Activated CD8-positive, alpha-beta memory T cell treated with anti-CD3 and anti-CD28 coated beads, Interleukin-2, amount 50 U/mL, for 4 hours (primary cell): ENCODE data around the gene IGDCC3.

Experiments
- DNase-seq: peaks from one replicate; pipeline ENCODE4 v3.0.0-alpha.2; 2020

The IGDCC3 gene

DNA sequence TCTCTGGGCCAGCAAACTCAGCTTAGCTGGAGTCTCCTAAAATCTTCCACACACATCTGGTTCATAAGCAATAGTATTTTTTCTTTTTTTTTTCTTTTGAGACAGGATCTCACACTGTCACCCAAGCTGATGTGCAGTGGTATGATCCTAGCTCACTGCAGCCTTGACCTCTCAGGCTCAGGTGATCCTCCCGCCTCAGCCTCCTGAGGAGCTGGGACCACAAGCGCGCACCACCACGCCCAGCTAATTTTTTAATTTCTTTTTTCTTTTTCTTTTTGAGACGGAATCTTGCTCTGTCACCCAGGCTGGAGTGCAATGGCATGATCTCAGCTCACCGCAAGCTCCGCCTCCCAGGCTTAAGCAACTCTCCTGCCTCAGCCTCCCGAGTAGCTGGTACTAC is 39.0 kb downstream of the IGDCC3 start:
- DNase-seq, result no peak

DNA sequence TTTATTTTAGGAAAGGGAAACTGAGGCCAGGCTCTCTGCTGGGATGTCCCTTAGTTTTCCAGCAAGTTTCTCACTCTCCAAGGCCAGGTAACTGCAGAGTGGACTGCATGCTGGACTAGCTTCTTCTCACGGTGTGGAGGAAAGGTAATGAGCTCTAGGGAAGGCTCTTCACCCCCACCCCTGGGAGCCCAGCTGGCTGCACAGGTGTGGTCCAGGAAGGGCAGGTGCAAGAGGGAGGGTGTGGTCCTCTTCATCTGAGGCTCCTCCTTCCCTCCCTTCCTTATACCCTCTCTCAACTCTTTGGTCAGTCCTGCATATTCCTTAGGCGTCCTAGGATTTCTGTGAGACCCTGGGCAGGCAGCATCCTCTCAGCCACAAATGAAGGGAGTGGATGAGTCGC is 39.4 kb downstream of the IGDCC3 start:
- DNase-seq, result no peak

DNA sequence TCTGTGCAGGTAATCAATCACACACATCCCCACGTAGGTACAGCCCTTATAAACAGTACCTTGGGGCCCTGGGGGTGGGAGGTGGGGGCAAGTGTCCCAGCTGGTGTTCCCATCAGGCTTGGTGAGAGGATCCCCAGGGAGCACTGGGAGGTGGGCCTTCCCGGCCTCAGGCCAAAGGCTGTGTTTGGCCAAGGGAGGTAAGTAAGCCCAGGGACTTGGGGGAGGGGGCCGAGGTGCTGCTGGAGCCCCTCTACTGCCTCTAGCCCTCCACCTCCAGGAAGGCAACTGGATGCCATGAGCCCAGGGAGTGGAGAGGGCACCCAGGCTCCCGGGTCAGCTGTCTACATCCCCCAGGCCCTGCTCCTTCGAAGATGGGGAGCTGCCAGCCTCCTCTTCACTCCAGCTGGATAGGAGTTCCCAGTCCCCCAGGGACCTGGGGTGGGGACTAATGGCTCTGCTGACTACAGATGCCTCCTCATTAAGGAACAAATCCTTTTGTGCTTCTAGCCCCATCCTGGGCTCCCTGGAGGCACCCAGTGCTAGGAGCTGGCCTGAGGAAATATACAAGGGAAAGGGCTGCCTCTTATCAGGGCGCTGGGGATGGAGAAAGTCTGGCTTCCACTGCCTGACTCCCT is 40.2 kb downstream of the IGDCC3 start:
- no peak for DNase-seq

GRCh38 chr15:65336493-65337435 is 41.0 kb downstream of the IGDCC3 start:
- DNase-seq, result no peak

DNA sequence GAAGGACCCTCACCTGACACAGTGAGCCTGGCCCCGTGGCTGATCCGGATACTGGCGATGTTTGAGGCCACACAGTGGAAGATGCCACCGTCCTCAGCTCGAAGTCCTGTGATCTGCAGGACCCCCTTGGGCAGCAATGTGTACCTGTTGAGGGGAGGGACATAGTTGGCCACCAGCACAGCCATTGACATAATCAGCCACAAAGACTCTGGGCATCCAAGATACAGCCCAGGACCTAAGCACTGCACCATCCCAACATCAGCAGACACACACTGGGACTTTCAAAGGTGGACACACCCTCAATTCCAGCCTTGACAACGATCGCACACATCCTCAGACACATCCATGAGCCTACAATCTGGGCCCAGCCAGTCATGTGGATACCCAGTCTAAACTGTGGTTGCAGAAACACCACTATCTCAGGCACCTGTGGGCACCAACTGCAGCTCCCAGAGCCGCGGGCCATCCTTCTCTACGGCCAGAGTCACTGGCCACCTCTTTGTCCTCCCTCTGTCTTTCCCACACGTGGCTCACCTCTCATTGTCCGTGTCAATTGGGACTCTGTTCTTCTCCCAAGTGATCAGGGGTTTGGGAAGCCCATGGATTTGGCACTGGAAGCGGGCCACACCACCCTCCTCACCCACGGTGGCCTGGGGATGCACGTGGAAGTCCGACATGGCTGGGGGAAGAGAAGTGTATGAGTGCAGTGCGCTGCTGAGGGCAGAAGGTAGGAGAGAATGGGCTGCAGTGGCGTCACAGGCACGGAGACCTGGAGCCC is 42.3 kb downstream of the IGDCC3 start:
- DNase-seq, result no peak

GRCh38 chr15:65334586-65335231 is 43.1 kb downstream of the IGDCC3 start:
- no peak for DNase-seq

GRCh38 chr15:65333856-65334255 is 43.9 kb downstream of the IGDCC3 start:
- DNase-seq, result no peak

GRCh38 chr15:65333148-65333820 is 44.5 kb downstream of the IGDCC3 start:
- DNase-seq, result no peak

GRCh38 chr15:65332391-65333147 is 45.2 kb downstream of the IGDCC3 start:
- no peak for DNase-seq

- no peak for DNase-seq
These were observed 46.0 kb downstream of the IGDCC3 start for GRCh38 chr15:65331811-65332210.

DNA sequence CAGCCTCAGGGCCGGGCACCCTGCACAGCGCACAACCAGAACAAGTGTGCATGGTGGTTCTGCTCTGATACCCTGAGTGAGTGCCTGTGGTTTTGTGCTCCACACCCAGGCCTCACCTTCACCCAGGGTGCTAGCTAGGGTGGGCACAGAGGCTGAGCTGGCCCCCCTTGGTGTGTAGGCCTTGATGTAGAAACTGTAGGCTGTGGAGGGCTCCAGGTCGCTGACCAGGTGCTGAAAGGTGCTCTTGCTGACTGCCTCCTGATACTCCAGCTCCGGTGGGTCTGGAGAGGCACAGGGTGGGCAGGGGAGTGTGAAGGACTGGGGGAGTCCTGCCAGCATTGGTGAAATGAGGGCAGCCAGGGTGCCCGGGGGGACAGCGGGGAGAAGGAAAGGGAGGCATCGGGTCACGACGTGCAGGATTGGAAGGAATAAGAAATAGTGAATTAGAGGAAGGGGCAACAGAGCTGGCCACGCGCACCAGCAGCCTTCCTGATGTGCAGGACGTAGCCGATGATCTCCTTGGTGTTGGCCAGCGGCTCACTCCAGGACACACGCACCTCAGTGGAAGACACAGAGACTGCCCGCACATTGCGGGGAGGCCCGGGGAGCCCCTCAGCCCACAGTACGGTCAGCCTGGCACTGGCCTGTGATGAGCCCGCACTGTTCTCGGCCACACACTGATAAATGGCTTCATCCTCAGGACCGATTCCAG is 46.7 kb downstream of the IGDCC3 start:
- no peak for DNase-seq

DNA sequence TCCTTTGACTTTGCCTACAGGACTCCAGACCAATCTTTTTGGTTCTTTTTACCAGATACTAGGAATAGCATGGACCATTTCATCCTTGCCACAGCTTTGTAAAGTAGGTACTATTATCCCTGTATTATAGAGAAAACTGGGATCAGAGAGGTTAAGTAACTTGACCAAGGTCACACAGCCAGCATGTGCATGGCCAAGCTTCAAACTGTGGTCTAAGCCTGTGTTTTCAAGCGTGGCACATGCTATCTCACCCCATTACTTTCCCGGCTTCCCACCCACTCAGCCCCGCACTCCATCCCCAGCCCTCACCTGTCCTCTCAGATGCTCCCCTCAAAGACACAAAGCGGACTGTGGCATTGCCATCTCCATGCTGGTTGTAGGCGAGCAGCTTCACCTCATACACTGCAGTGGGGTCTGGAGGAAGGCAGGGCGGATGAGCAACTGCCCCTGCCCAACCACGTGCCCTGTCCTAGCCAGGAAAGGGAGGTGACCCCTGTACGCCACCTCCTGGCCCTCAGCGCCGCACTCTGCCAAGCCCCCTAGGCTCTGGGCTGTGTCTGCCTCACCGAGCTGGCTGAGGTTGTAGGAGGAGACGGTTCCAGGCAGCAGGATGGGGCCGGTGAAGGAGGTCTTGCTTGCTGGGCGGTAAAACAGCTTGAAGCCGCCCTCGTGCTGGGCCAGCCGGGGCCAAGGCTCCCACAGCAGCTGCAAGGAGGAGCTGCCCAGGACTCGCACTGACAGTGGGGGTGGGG is 47.6 kb downstream of the IGDCC3 start:
- no peak for DNase-seq

- DNase-seq, result no peak
These were observed 48.4 kb downstream of the IGDCC3 start for GRCh38 chr15:65329288-65329983.

DNA sequence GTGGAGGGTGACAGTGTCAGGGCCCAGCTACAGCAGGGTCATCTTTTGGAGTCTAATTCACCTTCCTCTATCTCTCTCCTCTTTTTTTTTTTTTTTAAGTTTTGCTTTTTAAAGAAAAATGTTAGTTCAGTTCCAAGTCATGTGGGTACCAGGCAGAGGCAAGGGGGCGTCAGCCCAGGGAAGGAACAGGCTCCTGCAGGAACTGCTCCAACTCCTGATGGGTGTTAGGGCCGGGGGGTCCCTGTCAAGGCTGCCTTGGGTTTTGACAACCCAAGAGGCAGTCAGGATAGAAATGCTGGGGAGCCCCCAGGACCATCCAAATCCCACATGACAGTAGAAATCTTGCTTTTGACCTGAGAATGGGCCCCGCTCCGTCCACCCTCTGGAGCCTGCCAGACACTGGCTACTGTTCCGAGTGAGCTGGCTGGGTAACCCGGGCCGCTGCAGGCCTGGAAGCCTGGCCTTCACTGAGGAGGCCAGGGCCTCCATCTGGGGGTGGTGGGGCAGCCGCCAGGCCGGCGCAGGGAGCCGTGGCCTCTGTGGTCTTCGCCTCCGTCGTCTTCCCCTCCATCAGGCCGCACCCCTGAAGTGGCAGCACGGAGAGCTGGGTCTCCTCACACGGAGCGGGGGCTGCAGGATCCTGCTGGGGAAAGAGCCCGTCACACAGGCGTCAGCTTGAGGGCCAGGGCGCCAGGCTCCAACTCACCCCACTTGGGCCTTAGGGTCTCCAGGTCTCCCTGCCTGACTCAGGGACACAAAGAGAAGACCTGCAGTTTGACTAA is 49.1 kb downstream of the IGDCC3 start:
- no peak for DNase-seq

DNA sequence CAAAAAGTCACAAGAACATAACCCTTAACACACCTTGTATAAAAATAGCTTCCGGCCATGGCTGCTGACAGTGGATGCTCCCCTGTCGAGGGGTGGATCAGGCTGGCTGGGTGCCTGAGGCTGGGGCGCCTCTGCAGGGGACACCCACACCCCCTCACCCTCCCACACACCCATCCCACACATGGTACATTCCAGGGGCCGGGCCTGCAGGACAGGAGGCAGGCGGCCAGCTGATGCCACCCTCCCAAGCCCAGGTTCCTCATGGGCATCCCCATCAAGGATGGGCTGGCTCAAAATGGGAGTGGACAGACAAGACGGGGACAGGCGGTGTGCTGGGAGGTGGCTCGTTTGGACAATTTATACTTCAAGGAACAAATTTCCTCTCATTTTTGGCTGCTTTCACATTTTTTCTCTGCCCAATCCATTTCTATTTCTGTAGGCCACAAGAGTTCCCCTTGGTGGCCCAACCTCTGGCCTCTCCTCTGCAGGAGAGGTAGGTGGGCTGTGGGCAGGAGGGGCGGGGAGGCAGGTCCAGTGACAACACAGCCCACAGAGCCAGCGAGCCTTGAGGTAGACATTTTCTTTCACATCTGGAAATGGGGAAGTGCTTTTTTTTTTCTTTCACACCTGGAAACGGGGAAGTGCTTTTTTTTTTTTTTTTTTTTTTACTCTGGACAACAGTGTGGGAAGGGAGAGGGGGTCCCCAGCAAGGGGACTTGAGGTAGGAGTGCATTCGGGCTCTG is 50.0 kb downstream of the IGDCC3 start:
- DNase-seq, result no peak

- no peak for DNase-seq
These were observed 51.0 kb downstream of the IGDCC3 start for GRCh38 chr15:65326818-65327217.

- DNase-seq, result no peak
These were observed 51.7 kb downstream of the IGDCC3 start for GRCh38 chr15:65326117-65326526.

DNA sequence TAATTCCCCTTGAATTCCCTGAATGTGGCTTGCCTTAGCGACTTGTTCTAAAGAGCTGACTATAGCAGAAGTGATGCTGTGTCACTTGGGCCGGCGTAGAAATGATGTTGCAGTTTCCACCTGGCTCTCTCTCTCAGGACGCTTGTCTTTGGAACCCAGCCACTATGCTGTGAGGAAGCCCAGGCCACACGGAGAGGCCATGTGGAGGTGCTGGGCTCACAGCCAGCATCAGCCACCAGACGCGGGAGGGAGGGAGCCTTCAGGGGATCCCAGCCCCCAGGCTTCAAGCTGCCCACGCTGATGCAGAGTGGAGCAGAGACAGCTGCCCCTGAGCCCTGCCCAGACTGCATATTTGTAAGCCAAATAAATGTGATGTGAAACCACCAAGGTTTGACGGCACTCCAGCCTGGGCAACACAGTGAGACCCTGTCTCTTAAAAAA is 54.7 kb downstream of the IGDCC3 start:
- no peak for DNase-seq
